Colonic mucosa (tissue), 4 donors: ENCODE results near the gene CABP4. TPM values are rescaled to one million over a fixed set of nuclear protein-coding genes. Genes with fewer than 3 reads are reported as not detected.
"Not testable (repeated sequence)": the region's sequence is repeated elsewhere in the genome, so short reads cannot be mapped to it uniquely, and the experiment has no call there.

Source experiments
- DNase-seq: peaks from one replicate; pipeline ENCODE4 v3.0.0-alpha.2; 2020
- H3K27ac ChIP-seq: fragments of 200-600 bp; one replicate; pipeline ENCODE4 v1.8.0; 2021
- H3K27me3 ChIP-seq: fragments of 200-600 bp; one replicate; pipeline ENCODE4 v1.8.0; 2021
- H3K36me3 ChIP-seq: fragments of 200-600 bp; one replicate; pipeline ENCODE4 v1.8.0; 2021
- H3K4me1 ChIP-seq: fragments of 200-600 bp; one replicate; pipeline ENCODE4 v1.8.0; 2021; ENCODE audit warnings: mild to moderate bottlenecking
- H3K4me3 ChIP-seq: fragments of 200-600 bp; one replicate; pipeline ENCODE4 v1.8.0; 2021
- H3K9ac ChIP-seq, 2 donors: one replicate each; pipeline ENCODE4 v1.7.0; 2013; ENCODE audit warnings: control low read depth in 2 of 2, low read depth in 2 of 2, low read length in 2 of 2
- H3K9me3 ChIP-seq: fragments of 200-600 bp; one replicate; pipeline ENCODE4 v1.8.0; 2021
- CTCF ChIP-seq: fragments of 200-600 bp; IDR thresholded peaks from one replicate; pipeline ENCODE4 v1.8.0; 2022; ENCODE audit warnings: antibody characterized with exemption, mild to moderate bottlenecking
- intact Hi-C: fragments of 100-400 bp; cut with DNase I; formaldehyde crosslinking; loops from one replicate; pipeline ENCODE4 v1.14.1; 2022
- total RNA-seq, 2 donors: library from RNA; stranded (reverse); fragmentation: NEBNext Ultra II Directional in 1 of 2; extraction: Animal tissue kit (Norgen Biotek cat#: 25700) in 1 of 2; gene quantifications; one replicate each; pipeline ENCODE4 v1.2.1, GENCODE V29; 2021
- donor health status: healthy.
- donor health status: DM: no; HTN: no; CAD: no.
- donor health status: DM: no; HTN: no; CAD: no.

Gene CABP4
- total RNA-seq, 2 donors from 2014 or later, result 0.20 to 0.53 TPM

DNA sequence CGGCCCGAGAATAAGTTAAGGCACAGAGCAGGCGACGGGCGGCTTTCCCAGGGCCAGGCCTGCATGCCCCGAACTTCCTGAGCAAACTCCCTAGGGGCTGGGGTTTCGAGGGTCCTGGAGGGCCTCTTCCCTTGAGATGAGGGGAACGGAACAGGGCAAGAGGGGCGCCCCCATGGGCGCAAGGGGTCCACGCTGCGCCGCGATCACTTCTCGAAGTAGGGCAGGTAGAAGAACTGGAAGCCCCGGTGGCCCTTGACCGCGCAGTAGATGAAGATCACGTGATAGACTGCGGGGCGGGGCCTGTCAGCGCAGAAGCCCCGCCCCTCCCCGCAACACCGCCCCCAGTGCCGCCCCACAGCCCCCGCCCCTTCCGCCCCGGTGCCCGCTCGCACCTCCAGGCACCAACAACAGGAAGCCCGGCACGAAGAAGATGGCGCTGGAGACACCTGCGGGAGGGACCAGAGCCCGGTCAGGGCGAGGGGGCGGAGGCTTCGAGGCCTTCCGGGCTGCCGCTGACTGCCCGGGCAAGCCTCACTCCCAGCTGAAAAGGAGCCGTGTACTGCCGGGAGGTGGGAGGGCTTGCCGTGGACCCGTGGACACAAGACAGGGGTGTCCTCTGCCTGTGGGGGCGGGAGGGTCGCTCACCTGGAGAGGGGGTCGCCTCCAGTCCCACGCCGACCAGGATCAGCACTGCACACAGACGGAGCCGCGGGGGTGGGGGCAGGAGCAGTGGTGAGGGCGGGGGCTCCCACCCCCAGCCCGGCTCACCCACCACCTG is 9.4 kb downstream of the CABP4 start:
- Histone ChIP-seq H3K4me3 (peak overlapping the region; percentile 63), H3K36me3 (no peaks in the 10 kb centered on the region), H3K9me3 (no peaks in the 10 kb centered on the region), H3K27me3 (no peaks in the 10 kb centered on the region), H3K27ac (peak overlapping the region; percentile 94), H3K4me1 (peaks cover 18% of the 10 kb centered on the region), H3K9ac (peak overlapping the region; percentile 64 to 72)
- DNase-seq, result peak; percentile 95
- TF ChIP-seq CTCF, result no peak
- intact Hi-C loops, result no loop called here

DNA sequence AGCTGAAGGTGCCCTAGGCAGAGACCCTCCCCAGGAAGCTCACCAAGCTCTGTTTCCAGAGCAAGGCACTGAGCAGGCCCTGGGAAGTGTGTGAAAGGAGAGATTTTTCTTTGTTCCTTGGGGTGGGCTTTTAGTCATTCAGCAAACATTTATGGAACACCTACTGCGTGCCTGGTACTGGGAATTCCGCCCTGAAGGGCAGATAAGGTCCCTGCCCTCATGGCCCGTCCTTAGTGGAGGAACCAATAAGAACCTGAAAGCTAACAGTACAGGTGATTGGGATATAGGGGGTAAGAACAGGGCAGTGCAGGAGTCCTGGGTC is 10.0 kb downstream of the CABP4 start:
- H3K9me3 ChIP-seq, result no peaks in the 10 kb centered on the region
- no peak for TF ChIP-seq CTCF
- H3K9ac ChIP-seq, result peak overlapping the region; percentile 64 to 72
- peak overlapping the region; percentile 94 for H3K27ac ChIP-seq
- DNase-seq, result peak; percentile 37
- H3K27me3 ChIP-seq, result no peaks in the 10 kb centered on the region
- peaks cover 18% of the 10 kb centered on the region for H3K4me1 ChIP-seq
- no peaks in the 10 kb centered on the region for H3K36me3 ChIP-seq
- intact Hi-C loops, result no loop called here
- peak overlapping the region; percentile 63 for H3K4me3 ChIP-seq

DNA sequence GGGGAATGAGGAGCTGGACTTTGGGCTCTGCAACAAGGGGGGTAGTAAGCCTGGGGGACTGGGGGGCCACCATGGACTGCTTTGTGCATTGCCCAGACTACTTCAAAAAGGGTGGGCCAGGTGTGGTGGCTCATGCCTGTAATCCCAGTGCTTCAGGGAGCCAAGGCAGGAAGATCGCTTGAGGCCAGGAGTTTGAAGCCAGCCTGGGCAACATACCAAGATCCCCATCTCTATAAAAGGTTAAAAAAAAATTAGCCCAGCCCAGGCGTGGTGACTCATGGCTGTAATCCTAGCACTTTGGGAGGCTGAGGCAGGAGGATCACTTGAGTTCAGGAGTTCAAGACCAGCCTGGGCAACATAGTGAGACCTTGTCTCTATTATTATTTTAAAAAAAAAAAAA is 10.4 kb downstream of the CABP4 start:
- intact Hi-C loops, H3K27me3 ChIP-seq, H3K36me3 ChIP-seq, H3K9me3 ChIP-seq: not testable (repeated sequence)
- peak overlapping the region; percentile 63 for H3K4me3 ChIP-seq
- peak overlapping the region in 1 of 2 donors; percentile 64 for H3K9ac ChIP-seq
- peak; percentile 44 for DNase-seq
- H3K4me1 ChIP-seq, result peaks cover 18% of the 10 kb centered on the region
- peak overlapping the region; percentile 94 for H3K27ac ChIP-seq

DNA sequence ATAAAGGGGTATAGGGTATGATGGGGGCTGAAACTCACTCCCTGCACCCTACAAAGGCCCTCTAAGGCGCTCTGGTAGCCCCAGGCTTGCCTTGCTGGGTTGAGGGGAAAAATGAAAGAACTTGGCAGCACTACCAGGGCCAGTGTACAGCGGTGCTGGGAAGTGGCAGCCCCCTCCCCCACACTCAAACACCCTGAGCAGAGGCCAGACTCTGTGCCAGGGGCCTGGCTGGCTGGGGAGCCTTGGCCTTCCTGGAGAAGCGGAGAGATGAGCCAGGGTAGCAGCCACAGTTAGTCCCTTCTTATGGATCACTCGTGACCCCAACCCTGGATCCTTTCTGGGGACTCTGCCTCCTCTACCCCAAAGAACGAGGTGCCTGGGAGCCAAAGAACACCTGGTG is 11.2 kb downstream of the CABP4 start:
- peak overlapping the region in 1 of 2 donors; percentile 40 for H3K9ac ChIP-seq
- no peak for TF ChIP-seq CTCF
- DNase-seq, result no peak
- H3K36me3 ChIP-seq, result no peaks in the 10 kb centered on the region
- intact Hi-C loops, result no loop called here
- H3K9me3 ChIP-seq, result no peaks in the 10 kb centered on the region
- H3K27me3 ChIP-seq, result no peaks in the 10 kb centered on the region
- H3K4me1 ChIP-seq, result peaks cover 18% of the 10 kb centered on the region
- H3K27ac ChIP-seq, result peak overlapping the region; percentile 15
- no peak overlapping the region for H3K4me3 ChIP-seq

DNA sequence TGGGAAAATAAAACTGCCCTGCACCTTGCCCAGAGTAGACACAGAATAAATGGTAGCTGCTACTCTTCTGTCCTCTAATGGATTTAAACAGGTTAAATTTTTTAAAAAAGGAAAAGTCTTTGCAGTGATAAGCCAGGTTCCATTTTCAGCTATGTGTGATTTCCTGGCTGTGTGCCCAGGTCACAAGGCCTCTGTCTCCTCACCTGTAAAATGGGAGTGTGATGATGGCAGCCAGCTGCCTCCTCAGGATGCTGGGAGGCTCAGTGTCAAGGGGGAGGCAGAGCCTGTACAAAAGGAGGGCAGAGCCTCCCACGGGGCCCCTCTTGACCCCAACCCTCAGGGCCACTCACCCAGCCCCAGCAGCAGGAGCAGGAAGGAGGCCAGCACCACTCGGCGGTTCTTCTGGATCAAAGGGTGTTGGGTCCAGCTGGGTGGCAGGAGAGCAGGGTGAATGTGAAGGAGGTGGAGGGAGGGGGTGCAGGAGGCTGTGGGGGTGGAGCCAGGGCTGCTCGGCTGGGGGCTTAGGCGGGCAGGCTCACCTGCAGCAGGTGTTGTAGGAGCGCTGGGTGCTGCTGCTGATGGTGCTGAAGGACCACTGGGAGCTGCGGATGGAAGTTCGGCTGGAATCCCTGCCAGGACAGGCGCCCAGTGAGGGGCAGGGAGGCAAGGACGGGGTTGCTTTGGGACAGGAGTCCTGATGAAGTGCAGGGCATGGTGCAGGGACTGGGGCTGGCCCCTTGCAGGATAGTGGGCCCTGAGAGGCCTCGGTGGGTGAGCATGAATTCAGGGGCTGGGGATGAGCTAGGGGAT is 12.0 kb downstream of the CABP4 start:
- peak overlapping the region; percentile 90 for H3K27ac ChIP-seq
- peaks cover 18% of the 10 kb centered on the region for H3K4me1 ChIP-seq
- no peaks in the 10 kb centered on the region for H3K36me3 ChIP-seq
- H3K9me3 ChIP-seq, result no peaks in the 10 kb centered on the region
- H3K27me3 ChIP-seq, result no peaks in the 10 kb centered on the region
- TF ChIP-seq CTCF, result no peak
- no peak for DNase-seq
- H3K9ac ChIP-seq, result peak overlapping the region in 1 of 2 donors; percentile 94
- intact Hi-C loops, result no loop called here
- H3K4me3 ChIP-seq, result no peak overlapping the region

GRCh38 chr11:67468056-67468455 is 12.9 kb downstream of the CABP4 start:
- TF ChIP-seq CTCF, result no peak
- H3K4me1 ChIP-seq, result peaks cover 18% of the 10 kb centered on the region
- H3K9ac ChIP-seq, result peak overlapping the region; percentile 75 to 94

More at GRCh38 chr11:67468056-67468455, 12.9 kb downstream of the CABP4 start:
- Histone ChIP-seq H3K9me3 (no peaks in the 10 kb centered on the region), H3K36me3 (no peaks in the 10 kb centered on the region), H3K27ac (peak overlapping the region; percentile 90), H3K27me3 (no peaks in the 10 kb centered on the region), H3K4me3 (peak overlapping the region; percentile 97)
- intact Hi-C loops, result no loop called here
- peak; percentile 87 for DNase-seq
